IMR-90 (cell line): Measurements from ENCODE around the gene SFXN2.

ENCODE experiments used
- BHLHE40 ChIP-seq: fragments of 150-350 bp; IDR thresholded peaks from 2 replicates; pipeline ENCODE4 v1.6.1; 2016; ENCODE audit warnings: mild to moderate bottlenecking, low read depth, low read length
- CEBPB ChIP-seq: IDR thresholded peaks from 2 replicates; pipeline ENCODE4 v1.6.1; 2012; ENCODE audit warnings: low read depth, low read length, improper control_type of control experiment
- MAFK ChIP-seq: IDR thresholded peaks from 2 replicates; pipeline ENCODE4 v1.6.1; 2012; ENCODE audit warnings: low read depth, low read length, improper control_type of control experiment
- MAZ ChIP-seq: IDR thresholded peaks from 2 replicates; pipeline ENCODE4 v1.6.1; 2012; ENCODE audit warnings: low read depth, mild to moderate bottlenecking, low read length, improper control_type of control experiment, moderate library complexity, borderline replicate concordance
- MXI1 ChIP-seq: IDR thresholded peaks from 2 replicates; pipeline ENCODE4 v1.6.1; 2012; ENCODE audit warnings: low read depth, mild to moderate bottlenecking, low read length, moderate library complexity, borderline replicate concordance
- POLR2A ChIP-seq: IDR thresholded peaks from 2 replicates; pipeline ENCODE4 v1.6.1; 2012; ENCODE audit warnings: mild to moderate bottlenecking, low read depth, low read length
- RAD21 ChIP-seq: IDR thresholded peaks from 2 replicates; pipeline ENCODE4 v1.6.1; 2012; ENCODE audit warnings: low read length, improper control_type of control experiment
- RCOR1 ChIP-seq: IDR thresholded peaks from 2 replicates; pipeline ENCODE4 v1.6.1; 2012; ENCODE audit warnings: mild to moderate bottlenecking, low read length, improper control_type of control experiment; ENCODE audit not compliant: insufficient replicate concordance
- RFX5 ChIP-seq: IDR thresholded peaks from 2 replicates; pipeline ENCODE4 v1.8.0; 2012; ENCODE audit warnings: low read depth, mild to moderate bottlenecking, low read length, moderate library complexity
- TF ChIP-seq, protein P1 (sequence below): conservative IDR thresholded peaks from 2 replicates; pipeline ENCODE4 v1.5.1; 2012; ENCODE audit warnings: mild to moderate bottlenecking, low read depth, low read length, improper control_type of control experiment
- TF ChIP-seq, protein P2 (sequence below): fragments of 150-350 bp; IDR thresholded peaks from 2 replicates; pipeline ENCODE4 v1.6.1; 2017; ENCODE audit warnings: mild to moderate bottlenecking, antibody characterized with exemption, low read length, low read depth

DNA sequence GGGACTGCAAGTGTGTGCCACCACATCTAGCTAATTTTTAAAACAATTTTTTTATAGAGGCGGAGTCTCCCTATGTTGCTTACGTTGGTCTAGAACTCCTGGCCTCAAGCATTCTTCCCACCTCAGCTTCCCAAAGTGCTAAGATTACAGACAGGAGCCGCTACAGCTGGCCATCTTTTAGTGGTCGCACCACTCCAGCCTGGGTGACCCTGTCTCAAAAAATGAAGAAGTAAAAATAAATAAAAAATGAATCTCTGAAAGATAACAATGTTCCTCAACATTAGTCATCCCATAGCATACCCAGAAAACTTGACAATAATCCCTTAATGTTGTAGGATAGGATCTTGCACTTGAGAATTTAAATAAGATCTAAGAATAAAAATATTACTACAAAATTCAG lies 47.5 kb downstream of the SFXN2 start:
- TF ChIP-seq, protein P1, sequence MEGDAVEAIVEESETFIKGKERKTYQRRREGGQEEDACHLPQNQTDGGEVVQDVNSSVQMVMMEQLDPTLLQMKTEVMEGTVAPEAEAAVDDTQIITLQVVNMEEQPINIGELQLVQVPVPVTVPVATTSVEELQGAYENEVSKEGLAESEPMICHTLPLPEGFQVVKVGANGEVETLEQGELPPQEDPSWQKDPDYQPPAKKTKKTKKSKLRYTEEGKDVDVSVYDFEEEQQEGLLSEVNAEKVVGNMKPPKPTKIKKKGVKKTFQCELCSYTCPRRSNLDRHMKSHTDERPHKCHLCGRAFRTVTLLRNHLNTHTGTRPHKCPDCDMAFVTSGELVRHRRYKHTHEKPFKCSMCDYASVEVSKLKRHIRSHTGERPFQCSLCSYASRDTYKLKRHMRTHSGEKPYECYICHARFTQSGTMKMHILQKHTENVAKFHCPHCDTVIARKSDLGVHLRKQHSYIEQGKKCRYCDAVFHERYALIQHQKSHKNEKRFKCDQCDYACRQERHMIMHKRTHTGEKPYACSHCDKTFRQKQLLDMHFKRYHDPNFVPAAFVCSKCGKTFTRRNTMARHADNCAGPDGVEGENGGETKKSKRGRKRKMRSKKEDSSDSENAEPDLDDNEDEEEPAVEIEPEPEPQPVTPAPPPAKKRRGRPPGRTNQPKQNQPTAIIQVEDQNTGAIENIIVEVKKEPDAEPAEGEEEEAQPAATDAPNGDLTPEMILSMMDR, result no peak
- no peak for TF ChIP-seq POLR2A
- no peak for TF ChIP-seq MAZ
- no peak for TF ChIP-seq CEBPB
- TF ChIP-seq MXI1, result no peak
- TF ChIP-seq, protein P2, sequence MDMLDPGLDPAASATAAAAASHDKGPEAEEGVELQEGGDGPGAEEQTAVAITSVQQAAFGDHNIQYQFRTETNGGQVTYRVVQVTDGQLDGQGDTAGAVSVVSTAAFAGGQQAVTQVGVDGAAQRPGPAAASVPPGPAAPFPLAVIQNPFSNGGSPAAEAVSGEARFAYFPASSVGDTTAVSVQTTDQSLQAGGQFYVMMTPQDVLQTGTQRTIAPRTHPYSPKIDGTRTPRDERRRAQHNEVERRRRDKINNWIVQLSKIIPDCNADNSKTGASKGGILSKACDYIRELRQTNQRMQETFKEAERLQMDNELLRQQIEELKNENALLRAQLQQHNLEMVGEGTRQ, result no peak
- TF ChIP-seq RAD21, result no peak
- TF ChIP-seq MAFK, result no peak
- no peak for TF ChIP-seq RCOR1
- TF ChIP-seq BHLHE40, result no peak
- no peak for TF ChIP-seq RFX5
